ENCODE results near the gene FGL2.
"Not testable (repeated sequence)": the region's sequence is repeated elsewhere in the genome, so short reads cannot be mapped to it uniquely, and the experiment has no call there.

FGL2 gene

GRCh38 chr7:77182261-77182660 is 17.4 kb downstream of the FGL2 start:
- TF ChIP-seq, protein P1, sequence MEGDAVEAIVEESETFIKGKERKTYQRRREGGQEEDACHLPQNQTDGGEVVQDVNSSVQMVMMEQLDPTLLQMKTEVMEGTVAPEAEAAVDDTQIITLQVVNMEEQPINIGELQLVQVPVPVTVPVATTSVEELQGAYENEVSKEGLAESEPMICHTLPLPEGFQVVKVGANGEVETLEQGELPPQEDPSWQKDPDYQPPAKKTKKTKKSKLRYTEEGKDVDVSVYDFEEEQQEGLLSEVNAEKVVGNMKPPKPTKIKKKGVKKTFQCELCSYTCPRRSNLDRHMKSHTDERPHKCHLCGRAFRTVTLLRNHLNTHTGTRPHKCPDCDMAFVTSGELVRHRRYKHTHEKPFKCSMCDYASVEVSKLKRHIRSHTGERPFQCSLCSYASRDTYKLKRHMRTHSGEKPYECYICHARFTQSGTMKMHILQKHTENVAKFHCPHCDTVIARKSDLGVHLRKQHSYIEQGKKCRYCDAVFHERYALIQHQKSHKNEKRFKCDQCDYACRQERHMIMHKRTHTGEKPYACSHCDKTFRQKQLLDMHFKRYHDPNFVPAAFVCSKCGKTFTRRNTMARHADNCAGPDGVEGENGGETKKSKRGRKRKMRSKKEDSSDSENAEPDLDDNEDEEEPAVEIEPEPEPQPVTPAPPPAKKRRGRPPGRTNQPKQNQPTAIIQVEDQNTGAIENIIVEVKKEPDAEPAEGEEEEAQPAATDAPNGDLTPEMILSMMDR (IDR thresholded peaks at IDR 0.05; ENCODE audit: low read depth, low read length), result no peak
- H3K4me3 ChIP-seq (ENCODE audit: low read depth, low read length), result no peak overlapping the region
- in situ Hi-C loops (cut with HindIII; ENCODE audit: low sequenced_read_pairs), result no loop called here
- DNase-seq (ENCODE audit: low read depth, low spot score), result no peak

- DNase-seq (ENCODE audit: low read depth, low spot score), result no peak
- in situ Hi-C loops (cut with HindIII; ENCODE audit: low sequenced_read_pairs), result no loop called here
- TF ChIP-seq, protein P1 (IDR thresholded peaks at IDR 0.05; ENCODE audit: low read depth, low read length), result no peak
- no peak overlapping the region for H3K4me3 ChIP-seq (ENCODE audit: low read depth, low read length)
Measured at GRCh38 chr7:77181734-77182133, 17.9 kb downstream of the FGL2 start.

- no peak overlapping the region for H3K4me3 ChIP-seq (ENCODE audit: low read depth, low read length)
- DNase-seq (ENCODE audit: low read depth, low spot score), result no peak
- TF ChIP-seq, protein P1 (IDR thresholded peaks at IDR 0.05; ENCODE audit: low read depth, low read length), result no peak
- in situ Hi-C loops (cut with HindIII; ENCODE audit: low sequenced_read_pairs), result no loop called here
Measured at GRCh38 chr7:77181015-77181595, 18.5 kb downstream of the FGL2 start.

- H3K4me3 ChIP-seq (ENCODE audit: low read depth, low read length); DNase-seq (ENCODE audit: low read depth, low spot score); in situ Hi-C loops (cut with HindIII; ENCODE audit: low sequenced_read_pairs): not testable (repeated sequence)
Measured at GRCh38 chr7:77178024-77178423, 21.6 kb downstream of the FGL2 start.

- DNase-seq (ENCODE audit: low read depth, low spot score); H3K4me3 ChIP-seq (ENCODE audit: low read depth, low read length); in situ Hi-C loops (cut with HindIII; ENCODE audit: low sequenced_read_pairs): not testable (repeated sequence)
Measured at GRCh38 chr7:77177321-77177904, 22.2 kb downstream of the FGL2 start.

DNA sequence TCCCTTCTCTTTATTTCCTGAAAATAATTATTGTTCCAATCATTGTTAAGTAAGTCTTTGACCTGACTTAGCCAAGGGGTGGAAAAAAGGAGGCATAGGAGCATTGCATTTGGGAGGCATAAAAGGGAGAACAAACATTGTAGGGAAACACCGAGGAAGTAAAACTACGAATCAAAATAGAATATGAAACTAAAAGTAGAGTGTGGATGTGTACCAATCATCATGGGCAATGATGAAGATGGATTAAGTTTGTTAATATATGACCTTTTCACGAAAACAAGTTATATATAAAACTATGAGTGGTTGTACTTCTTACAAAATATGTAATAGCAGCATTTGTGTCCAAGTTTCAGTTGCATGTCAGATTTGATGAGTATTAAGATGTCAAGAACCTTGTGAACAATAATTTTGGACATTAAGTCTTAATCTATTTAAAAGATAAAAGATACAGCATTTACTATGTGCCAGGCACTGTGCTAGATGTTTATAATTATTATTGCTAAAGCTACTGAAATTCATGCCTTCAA is 24.3 kb downstream of the FGL2 start:
- in situ Hi-C loops (cut with HindIII; ENCODE audit: low sequenced_read_pairs); H3K4me3 ChIP-seq (ENCODE audit: low read depth, low read length); DNase-seq (ENCODE audit: low read depth, low spot score): not testable (repeated sequence)

DNA sequence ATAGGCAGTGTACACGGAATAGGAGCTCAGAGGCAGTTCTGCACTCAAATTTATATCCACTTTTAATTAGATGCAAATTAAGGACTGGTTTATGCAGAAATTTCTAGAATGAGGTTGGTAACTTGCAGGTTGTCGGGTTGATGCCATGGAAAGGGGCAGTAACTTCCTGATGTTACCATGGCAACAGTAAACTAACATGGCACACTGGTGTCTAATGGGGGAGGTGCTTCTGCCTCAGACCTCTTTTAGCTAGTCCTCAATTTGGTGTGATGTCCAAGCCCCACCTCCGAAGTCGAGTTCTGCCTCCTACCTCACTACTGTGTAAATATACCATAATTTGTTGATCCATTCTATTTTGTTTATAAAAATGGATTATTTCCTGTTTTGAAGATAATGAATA is 25.2 kb downstream of the FGL2 start:
- H3K4me3 ChIP-seq (ENCODE audit: low read depth, low read length); DNase-seq (ENCODE audit: low read depth, low spot score); in situ Hi-C loops (cut with HindIII; ENCODE audit: low sequenced_read_pairs): not testable (repeated sequence)

DNA sequence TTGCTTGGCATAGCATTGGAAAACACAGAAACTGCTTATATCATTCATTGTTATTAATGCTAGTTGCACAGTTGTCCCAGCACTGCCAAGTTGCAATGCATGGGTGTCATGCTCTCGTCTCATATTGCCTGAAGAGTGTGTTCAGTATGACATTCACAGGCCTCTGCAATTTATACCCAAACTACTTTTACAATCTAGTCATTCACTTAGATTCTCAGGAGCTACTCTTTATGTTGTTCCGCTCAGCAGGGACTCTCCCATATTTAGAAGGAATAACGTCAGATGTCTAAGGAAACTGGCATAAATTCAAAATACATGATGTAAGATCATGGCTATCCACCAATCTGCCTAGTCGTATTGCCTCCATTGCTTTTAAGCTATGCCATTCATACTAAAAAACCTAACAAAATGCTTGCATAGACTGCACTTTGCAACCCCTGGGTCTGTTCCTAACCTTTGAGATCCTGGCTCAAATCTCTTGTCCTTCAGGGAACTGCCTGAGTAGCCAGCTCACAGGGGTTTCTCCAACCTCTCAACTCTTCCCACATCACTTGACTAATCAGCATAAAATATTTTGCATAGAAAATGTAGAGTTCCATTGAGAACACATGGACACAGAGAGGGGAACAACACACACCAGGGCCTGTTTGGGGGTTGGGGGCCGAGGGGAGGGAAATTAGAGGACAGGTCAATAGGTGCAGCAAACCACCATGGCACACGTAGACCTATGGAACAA is 27.0 kb downstream of the FGL2 start:
- H3K4me3 ChIP-seq (ENCODE audit: low read depth, low read length); in situ Hi-C loops (cut with HindIII; ENCODE audit: low sequenced_read_pairs): not testable (repeated sequence)
- DNase-seq (ENCODE audit: low read depth, low spot score), result peak; percentile 52

DNA sequence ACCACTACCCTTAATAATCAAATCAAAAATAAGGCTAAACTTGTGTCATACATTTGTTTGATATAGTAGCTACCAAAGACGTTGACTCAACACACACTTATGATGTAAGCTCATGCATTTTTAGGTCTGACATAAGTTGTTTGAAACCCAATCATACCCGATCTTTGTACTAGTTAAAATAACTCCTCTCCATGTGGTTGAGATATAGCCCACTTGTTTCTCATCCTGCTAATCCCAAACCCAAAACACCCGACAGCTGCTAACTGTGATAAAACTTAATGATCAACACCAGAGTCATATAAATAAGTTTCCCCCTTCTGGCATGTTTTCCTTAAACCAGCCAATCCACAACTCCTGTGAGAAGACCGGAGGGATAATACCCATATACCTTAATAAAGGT is 28.5 kb downstream of the FGL2 start:
- in situ Hi-C loops (cut with HindIII; ENCODE audit: low sequenced_read_pairs); H3K4me3 ChIP-seq (ENCODE audit: low read depth, low read length); DNase-seq (ENCODE audit: low read depth, low spot score): not testable (repeated sequence)

All from astrocyte of the spinal cord (primary cell).